NCI-H82 treated with DMSO at 0.1 percent for 48 hours (cell line): ENCODE results near the gene COX8C.
"Not testable (repeated sequence)": the region's sequence is repeated elsewhere in the genome, so short reads cannot be mapped to it uniquely, and the experiment has no call there.

Experiments
- DNase-seq: peaks from one replicate; lab custom pipeline; 2025; ENCODE audit not compliant: unreplicated experiment; lab: John Stamatoyannopoulos, UW

The COX8C gene

GRCh38 chr14:93368996-93369712 is 22.2 kb downstream of the COX8C start:
- DNase-seq, result no peak

DNA sequence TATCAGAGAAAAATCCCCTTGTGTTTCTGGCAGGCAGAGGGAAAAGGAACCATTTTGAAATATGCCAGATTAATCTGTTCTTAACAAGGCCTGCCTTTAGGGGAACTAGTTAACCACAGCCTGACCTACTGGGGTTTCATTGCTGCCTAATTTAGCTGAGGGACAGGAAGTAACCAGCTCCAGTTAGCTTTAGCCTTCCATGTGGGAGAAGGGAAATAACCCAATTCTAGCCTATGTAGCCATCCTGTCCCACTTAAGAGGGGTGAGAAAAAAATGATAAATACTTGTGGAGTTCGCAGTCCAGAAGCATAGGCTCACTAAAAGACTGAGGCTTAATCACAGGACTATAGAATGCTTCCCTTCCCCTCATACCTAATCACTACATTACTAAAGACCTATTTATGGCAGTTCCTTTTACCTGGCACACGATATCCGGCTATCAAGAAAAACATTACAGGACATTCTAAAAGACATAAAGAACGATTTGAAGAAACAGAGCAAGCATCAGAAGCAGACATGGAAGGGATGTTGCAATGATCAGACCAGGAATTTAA is 22.8 kb downstream of the COX8C start:
- no peak for DNase-seq

DNA sequence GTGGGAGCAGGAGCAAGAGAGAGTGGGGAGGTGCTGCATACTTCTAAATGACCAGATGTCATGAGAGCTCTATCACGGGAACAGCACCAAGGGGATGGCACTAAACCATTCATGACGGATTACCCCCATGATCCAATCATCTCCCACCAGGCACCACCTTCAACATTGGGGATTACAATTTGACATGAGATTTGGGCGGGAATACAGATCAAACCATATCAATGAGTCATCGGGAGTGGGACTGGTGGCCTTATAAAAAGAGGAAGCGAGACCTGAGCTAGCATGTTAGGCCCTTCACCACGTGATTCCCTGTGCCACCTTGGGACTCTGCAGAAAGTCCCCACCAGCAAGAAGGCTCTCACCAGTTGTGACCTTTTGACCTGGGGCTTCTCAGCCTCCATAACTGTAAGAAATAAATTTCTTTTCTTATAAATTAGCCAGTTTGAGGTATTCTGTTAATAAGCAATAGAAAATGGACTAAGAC is 28.7 kb downstream of the COX8C start:
- no peak for DNase-seq

DNA sequence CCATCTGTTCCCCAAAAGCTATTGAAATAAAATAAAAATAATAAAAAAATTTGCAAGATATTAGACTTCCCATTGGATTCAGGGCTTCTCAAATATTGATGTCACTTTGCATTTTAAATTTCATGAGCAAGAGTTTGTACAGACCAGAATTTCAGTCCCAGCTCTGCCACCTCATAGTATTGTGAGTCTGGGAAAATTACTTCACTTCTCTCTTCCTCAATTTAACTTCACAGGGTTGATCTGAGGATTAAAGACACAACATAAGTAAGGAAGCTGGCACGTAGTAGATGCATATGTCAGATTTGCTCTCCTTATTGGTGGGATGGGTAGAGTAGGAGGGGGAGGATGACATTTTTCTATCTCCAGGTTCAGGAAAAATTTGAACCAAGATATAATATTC is 32.8 kb downstream of the COX8C start:
- DNase-seq, result no peak

- DNase-seq, result no peak
Observed at GRCh38 chr14:93381644-93382043, 34.7 kb downstream of the COX8C start.

GRCh38 chr14:93384256-93384655 is 37.3 kb downstream of the COX8C start:
- not testable (repeated sequence) for DNase-seq

DNA sequence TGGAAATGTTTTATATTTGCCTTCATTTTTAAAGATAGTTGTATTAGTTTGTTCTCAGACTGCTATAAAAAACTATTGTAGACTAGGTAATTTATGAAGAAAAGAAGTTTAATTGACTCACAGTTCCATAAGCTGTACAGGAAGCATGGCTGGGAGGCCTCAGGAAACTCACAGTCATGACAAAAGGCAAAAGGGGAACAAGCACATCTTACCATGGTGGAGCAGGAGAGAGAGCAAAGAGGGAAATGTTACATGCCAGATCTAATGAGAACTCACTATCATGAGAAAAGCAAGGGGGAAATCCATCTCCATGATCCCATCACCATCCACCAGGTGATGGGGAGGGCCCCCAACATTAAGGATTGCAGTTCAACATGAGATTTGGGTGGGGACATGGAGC is 48.2 kb downstream of the COX8C start:
- no peak for DNase-seq

GRCh38 chr14:93396456-93396855 is 49.5 kb downstream of the COX8C start:
- no peak for DNase-seq
